ENCODE results near the gene C1orf53. TPM values are rescaled to one million over a fixed set of nuclear protein-coding genes. Genes with fewer than 3 reads are reported as not detected.

Gene C1orf53
- total RNA-seq, 1 experiment from 2014 or later, result 1.4 TPM

DNA sequence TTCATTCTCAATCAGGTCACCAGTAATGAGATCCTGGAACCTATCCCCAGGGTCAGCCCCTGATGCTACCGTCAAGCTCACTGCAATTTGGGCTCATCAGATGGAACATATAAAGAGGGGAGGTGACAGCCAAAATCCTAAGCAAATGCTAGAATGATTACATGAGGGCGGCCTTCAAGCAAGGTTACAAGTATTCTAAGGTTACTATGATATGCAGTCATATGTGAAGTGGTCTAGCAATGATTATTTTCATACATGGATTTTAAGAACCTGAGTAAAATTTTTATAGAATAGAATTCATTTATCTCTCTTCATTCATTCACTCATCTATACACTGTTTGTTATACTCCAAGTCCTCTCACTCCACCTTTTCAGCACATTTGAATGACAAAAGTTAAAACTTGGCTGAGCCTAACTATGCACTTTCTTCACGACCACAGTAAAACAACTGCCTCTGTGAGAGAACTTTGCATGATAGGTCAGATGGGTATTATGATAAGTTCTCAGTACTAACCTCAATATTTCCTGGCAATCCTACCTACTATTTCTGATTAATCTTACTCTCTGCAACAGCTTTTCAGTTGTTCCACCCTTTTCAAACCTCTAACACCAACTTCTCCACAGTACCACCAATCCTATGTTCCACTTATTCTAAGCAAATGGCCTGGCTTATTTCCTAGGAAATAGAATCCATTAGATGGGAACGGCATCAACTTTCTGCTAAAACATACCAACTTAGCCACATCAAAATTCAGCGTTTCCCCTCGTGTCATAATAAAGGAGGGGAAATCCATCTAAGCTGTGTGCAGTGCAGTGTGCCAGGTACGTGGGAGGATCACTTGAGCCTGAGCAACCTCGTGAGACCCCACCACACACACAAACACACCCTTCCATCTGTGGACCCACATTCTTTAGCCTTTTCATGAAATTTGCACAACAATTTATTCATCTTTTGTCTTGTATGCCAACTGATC, 46.8 kb downstream of the C1orf53 start:
- Histone ChIP-seq H3K27ac (ENCODE audit: insufficient read length, low read depth, low read length) (no peak overlapping the region), H3K9me3 (ENCODE audit: control insufficient read depth, low read depth, low read length) (no peaks in the 10 kb centered on the region), H3K79me2 (ENCODE audit: insufficient read depth, low read length) (no peaks in the 10 kb centered on the region), H4K5ac (ENCODE audit: insufficient read length, low read depth, low read length) (no peak overlapping the region), H4K91ac (ENCODE audit: insufficient read length, low read depth, low read length) (no peak overlapping the region), H3K14ac (ENCODE audit: insufficient read depth, low read length) (no peak overlapping the region), H3K4me1 (ENCODE audit: insufficient read depth, low read length) (no peaks in the 10 kb centered on the region), H3K9ac (ENCODE audit: extremely low read depth, insufficient read length, low read length) (no peak overlapping the region), H3K27me3 (ENCODE audit: insufficient read depth, low read length) (no peaks in the 10 kb centered on the region), H2AK5ac (ENCODE audit: insufficient read length, low read length) (no peak overlapping the region), H2BK15ac (ENCODE audit: low read depth, low read length) (no peak overlapping the region), H3K23ac (ENCODE audit: insufficient read length, low read depth, low read length) (no peak overlapping the region), H3K79me1 (ENCODE audit: insufficient read depth, low read depth, low read length, poor library complexity, severe bottlenecking) (no peaks in the 10 kb centered on the region), H2BK120ac (ENCODE audit: low read depth, low read length, poor library complexity, severe bottlenecking) (no peak overlapping the region), H4K8ac (replicated peaks; ENCODE audit: insufficient read length, low read depth, low read length) (no peak overlapping the region), H3K4me2 (ENCODE audit: insufficient read depth, insufficient read length, low read length) (no peak overlapping the region), H4K20me1 (ENCODE audit: control insufficient read depth, insufficient read depth, insufficient read length) (no peaks in the 10 kb centered on the region), H2BK5ac (ENCODE audit: insufficient read length, low read length) (no peak overlapping the region), H2BK20ac (ENCODE audit: low read depth, low read length, poor library complexity, severe bottlenecking) (no peak overlapping the region), H2BK12ac (ENCODE audit: insufficient read length, low read depth, low read length) (no peak overlapping the region), H3K18ac (ENCODE audit: insufficient read length, low read depth, low read length) (no peak overlapping the region), H2AFZ (ENCODE audit: low read length) (no peak overlapping the region), H3K4ac (ENCODE audit: low read depth, low read length) (no peak overlapping the region), H3T11ph (ENCODE audit: low read length) (no peak overlapping the region), H3K56ac (ENCODE audit: insufficient read length, low read depth, low read length) (no peak overlapping the region), H3K23me2 (ENCODE audit: insufficient read length, low read depth, low read length, poor library complexity, severe bottlenecking) (no peaks in the 10 kb centered on the region)
- no peak for DNase-seq
- Mint-ChIP-seq H3K4me3 (no peak overlapping the region), H3K36me3 (ENCODE audit: insufficient read depth in 1 of 3, low read depth in 3 of 3) (no peaks in the 10 kb centered on the region), H3K27me3 (ENCODE audit: low read depth) (no peaks in the 10 kb centered on the region), H3K4me1 (peaks cover 8% of the 10 kb centered on the region in 2 experiments), H3K9me3 (no peaks in the 10 kb centered on the region), H3K27ac (no peak overlapping the region)
- no CpG with 5 or more reads among the region's 8 CpGs for WGBS (ENCODE audit: extremely low coverage, insufficient read length, low lambda C conversion rate)
- no peak for TF ChIP-seq CTCF (conservative IDR thresholded peaks at IDR 0.05)
